ENCODE data around the gene XKR7. TPM values are rescaled to one million over a fixed set of nuclear protein-coding genes. Genes with fewer than 3 reads are reported as not detected.

Gene XKR7
- total RNA-seq, 2 donors from 2014 or later, result 0.26 to 0.33 TPM

- H3K4me1 ChIP-seq, result no peaks in the 10 kb centered on the region
- H3K36me3 ChIP-seq (replicated peaks in 1 of 2; ENCODE audit: insufficient read depth in 1 of 2, low read depth in 2 of 2), result no peaks in the 10 kb centered on the region
- no peak overlapping the region for H3K27ac ChIP-seq
- 66 to 74% methylated on average over 5 of the region's 5 CpGs for WGBS, 2 donors
- DNase-seq (no peak), ATAC-seq (no peak)
- no peaks in the 10 kb centered on the region for H3K9me3 ChIP-seq
- no peak overlapping the region for H3K4me3 ChIP-seq
- TF ChIP-seq POLR2A (IDR thresholded peaks at IDR 0.05) (no peak), CTCF (IDR thresholded peaks at IDR 0.05) (no peak)
- intact Hi-C loops (cut with DNase I), result no loop called here
- peaks cover 0 to under 1% of the 10 kb centered on the region in 2 donors for H3K27me3 ChIP-seq
Measured at GRCh38 chr20:32012159-32012688, 44.3 kb downstream of the XKR7 start.

GRCh38 chr20:32013326-32013725, 45.4 kb downstream of the XKR7 start:
- no peak for TF ChIP-seq CTCF (IDR thresholded peaks at IDR 0.05)
- TF ChIP-seq POLR2A (IDR thresholded peaks at IDR 0.05), result no peak
- intact Hi-C loops (cut with DNase I), result no loop called here
- H3K4me1 ChIP-seq, result peaks cover 6% of the 10 kb centered on the region
- no peak overlapping the region for H3K27ac ChIP-seq
- WGBS, 2 donors, result 58 to 63% methylated on average over 7 of the region's 7 CpGs
- H3K27me3 ChIP-seq, result peaks cover 0 to 4% of the 10 kb centered on the region in 2 donors
- no peaks in the 10 kb centered on the region for H3K36me3 ChIP-seq (replicated peaks in 1 of 2; ENCODE audit: insufficient read depth in 1 of 2, low read depth in 2 of 2)
- no peak for DNase-seq
- ATAC-seq, result no peak
- H3K9me3 ChIP-seq, result no peaks in the 10 kb centered on the region
- H3K4me3 ChIP-seq, result no peak overlapping the region

DNA sequence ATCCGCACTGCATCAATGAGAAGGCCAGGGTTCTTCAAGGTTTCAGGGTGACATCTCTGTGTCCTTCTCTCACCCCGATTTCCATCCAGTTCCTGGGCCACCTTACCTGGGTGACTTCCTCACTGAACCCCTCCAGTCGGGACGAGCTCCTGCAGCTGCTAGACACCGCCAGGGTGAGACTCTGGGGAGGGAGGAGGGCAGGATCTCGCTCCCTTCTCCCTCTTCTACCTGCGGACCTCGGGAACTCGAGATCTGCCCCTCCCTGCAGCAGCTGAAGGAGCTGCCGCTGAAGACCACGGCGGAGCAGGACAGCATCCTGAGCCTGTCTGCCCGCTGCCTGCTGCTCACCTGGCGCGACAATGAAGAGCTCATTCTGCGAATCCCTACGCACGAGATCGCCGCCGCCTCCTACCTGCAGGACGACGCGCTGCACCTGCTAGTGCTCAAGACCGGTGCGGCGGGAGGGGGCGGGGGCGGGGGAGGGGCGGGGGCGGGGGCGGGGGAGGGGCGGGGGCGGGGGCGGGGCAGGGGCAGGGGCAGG, 49.8 kb downstream of the XKR7 start:
- no peak for TF ChIP-seq POLR2A (IDR thresholded peaks at IDR 0.05)
- TF ChIP-seq CTCF (IDR thresholded peaks at IDR 0.05), result peak; percentile 17 to 59 (median 44)
- no peaks in the 10 kb centered on the region for H3K9me3 ChIP-seq
- H3K27me3 ChIP-seq, result peaks cover 0 to 13% of the 10 kb centered on the region in 2 donors
- H3K4me3 ChIP-seq, result no peak overlapping the region
- ATAC-seq (peak; percentile 70), DNase-seq (peak; percentile 76 to 87 (median 82))
- no peak overlapping the region for H3K27ac ChIP-seq
- peaks cover 12% of the 10 kb centered on the region for H3K4me1 ChIP-seq
- intact Hi-C loops (cut with DNase I), result no loop called here
- H3K36me3 ChIP-seq (replicated peaks in 1 of 2; ENCODE audit: insufficient read depth in 1 of 2, low read depth in 2 of 2), result no peaks in the 10 kb centered on the region
- WGBS, 2 donors, result 6 to 8% methylated on average over 13 to 35 of the region's 35 CpGs

DNA sequence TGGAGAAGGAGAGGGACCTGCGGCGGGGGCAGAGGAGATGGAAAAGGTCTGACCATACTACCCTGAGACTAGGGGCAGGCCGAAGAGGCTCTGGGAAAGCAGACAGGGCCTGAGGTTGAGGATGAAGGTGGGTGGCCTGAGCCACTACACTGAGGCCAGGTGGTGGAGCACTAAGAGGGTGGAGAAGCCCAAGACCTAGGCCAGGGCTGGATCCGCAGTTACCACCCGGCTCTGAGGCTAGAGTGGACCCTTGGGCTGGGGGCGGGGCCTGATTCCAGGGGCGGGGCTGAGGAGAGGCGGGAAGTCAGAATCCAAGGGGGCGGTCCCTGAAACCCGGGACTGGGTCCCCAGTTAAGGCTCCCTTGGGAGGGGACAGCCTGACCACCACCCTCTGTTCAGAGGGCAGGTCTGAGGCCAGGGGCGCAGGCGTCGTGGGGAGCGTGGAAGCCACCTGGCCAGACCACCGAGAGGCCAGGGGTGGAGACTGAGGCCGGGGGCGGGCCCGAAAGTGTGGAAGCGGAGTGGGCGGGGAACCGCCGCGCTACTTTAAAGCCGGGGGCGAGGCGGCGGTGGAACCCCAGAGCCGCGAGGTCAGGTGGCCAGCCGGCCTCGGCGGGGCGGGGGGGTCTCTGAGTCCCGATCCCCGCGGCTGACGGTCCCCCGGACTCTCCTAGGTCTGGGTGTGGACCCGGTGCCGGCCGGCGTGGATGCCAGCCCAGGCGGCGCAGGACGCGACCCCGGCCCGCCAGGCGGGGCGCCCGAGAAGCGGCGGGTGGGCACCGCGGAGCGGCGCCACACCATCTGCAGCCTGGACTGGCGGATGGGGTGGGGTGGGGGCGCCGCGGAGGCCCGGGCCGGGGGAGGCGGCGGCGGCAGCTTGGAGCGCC, 50.6 kb downstream of the XKR7 start:
- Histone ChIP-seq H3K27me3 (peaks cover 0 to 13% of the 10 kb centered on the region in 2 donors), H3K27ac (peak overlapping the region in 1 of 4 donors; percentile 50), H3K9me3 (no peaks in the 10 kb centered on the region), H3K4me1 (peaks cover 12% of the 10 kb centered on the region), H3K4me3 (peak overlapping the region in 1 of 2 donors; percentile 24), H3K36me3 (replicated peaks in 1 of 2; ENCODE audit: insufficient read depth in 1 of 2, low read depth in 2 of 2) (no peaks in the 10 kb centered on the region)
- intact Hi-C loops (cut with DNase I), result no loop called here
- 1 to 5% methylated on average over 8 to 59 of the region's 67 CpGs for WGBS, 2 donors
- ATAC-seq (peak; percentile 85), DNase-seq (peak; percentile 75 to 89 (median 83))
- TF ChIP-seq CTCF (IDR thresholded peaks at IDR 0.05), result no peak
- no peak for TF ChIP-seq POLR2A (IDR thresholded peaks at IDR 0.05)
